Loucy (cell line): ENCODE measurements around the gene TMEM82.

Source experiments
- CTCF ChIP-seq: fragments of 200-600 bp; sonication (generic); conservative IDR thresholded peaks from 2 replicates; pipeline ENCODE4 v1.5.1; 2014; ENCODE audit warnings: mild to moderate bottlenecking, antibody characterized with exemption, low read length
- EZH2phosphoT487 ChIP-seq: fragments of 200-600 bp; IDR thresholded peaks from 2 replicates; pipeline ENCODE4 v1.6.1; 2018; ENCODE audit warnings: antibody characterized with exemption, mild to moderate bottlenecking, moderate library complexity, borderline replicate concordance

GRCh38 chr1:15708486-15709137 is 33.7 kb upstream of the TMEM82 start:
- TF ChIP-seq CTCF (no peak), EZH2phosphoT487 (no peak)
